HepG2 (cell line): ENCODE measurements around the gene CPLX3. TPM values are rescaled to one million over a fixed set of nuclear protein-coding genes. Genes with fewer than 3 reads are reported as not detected.

Experiments used
- ATAC-seq: fragments of 200-7000 bp; cut with Tn5 transposase; 3 replicates; pipeline ENCODE4 v1.9.1; 2020; ENCODE audit warnings: mild to moderate bottlenecking, moderate library complexity
- BruUV-seq: library from RNA; stranded (reverse); fragments of 400-500 nt; replicated peaks from 2 replicates; lab custom pipeline; 2021; lab: Mats Ljungman, UMichigan
- CTCF ChIA-PET: fragments of 300-600 bp; formaldehyde crosslinking; extraction: SDS; loops from one replicate; lab custom pipeline; 2021; ENCODE audit warnings: low total read pairs, inconsistent platforms, low intra/inter-chr PET ratio; lab: Yijun Ruan, JAX
- POLR2A ChIA-PET: fragments of 350-600 bp; sonication (Branson Sonifier 250); formaldehyde crosslinking; loops from one replicate; lab custom pipeline; 2020; ENCODE audit warnings: antibody characterized with exemption, inconsistent platforms; lab: Yijun Ruan, JAX
- DNase-seq: peaks from one replicate; pipeline ENCODE4 v3.0.0-alpha.2; 2015; ENCODE audit warnings: low spot score
- FAIRE-seq: peaks from 3 replicates; lab custom pipeline; 2011; peaks lifted over from hg19 to GRCh38; lab: Jason Lieb, UNC
- H2AFZ ChIP-seq: one replicate; pipeline ENCODE4 v1.6.1; 2011; ENCODE audit warnings: low read length, inconsistent platforms
- H3K27ac ChIP-seq: fragments of 300-600 bp; 3 replicates; pipeline ENCODE4 v1.8.0; 2011; ENCODE audit warnings: mixed run types, mild to moderate bottlenecking, mixed read lengths, low read length, inconsistent platforms; ENCODE audit not compliant: insufficient read depth; ENCODE audit errors: extremely low read length
- H3K27me3 ChIP-seq, 2 experiments: fragments of 200-600 bp in 1 of 2; 2 replicates in 1 of 2; 3 replicates in 1 of 2; pipeline versions ENCODE4 v1.6.0 to v1.8.0; 2011; ENCODE audit warnings: low read length in 2 of 2, mild to moderate bottlenecking in 2 of 2, moderate library complexity in 2 of 2, inconsistent platforms in 1 of 2; ENCODE audit not compliant: insufficient read depth in 2 of 2, control insufficient read depth in 1 of 2
- H3K36me3 ChIP-seq, 2 experiments: fragments of 200-600 bp in 1 of 2; replicated peaks in 1 of 2; 2 replicates in 1 of 2; 3 replicates in 1 of 2; pipeline versions ENCODE4 v1.5.1 to v1.8.0; 2011; ENCODE audit warnings: low read length in 2 of 2, inconsistent platforms in 1 of 2; ENCODE audit not compliant: insufficient read depth in 2 of 2, control insufficient read depth in 1 of 2
- H3K4me1 ChIP-seq: 2 replicates; pipeline ENCODE4 v1.5.1; 2012; ENCODE audit warnings: low read length, inconsistent platforms; ENCODE audit not compliant: insufficient read depth
- H3K4me2 ChIP-seq: 2 replicates; pipeline ENCODE4 v1.6.0; 2011; ENCODE audit warnings: low read depth, low read length, inconsistent platforms
- H3K4me3 ChIP-seq, 3 experiments: fragments of 200-600 bp in 1 of 3; sonication (generic), shearing (Covaris generic) in 1 of 3; replicated peaks in 1 of 3; 2 replicates each; pipeline ENCODE4 v1.5.1; 2011 to 2016; ENCODE audit warnings: low read length in 3 of 3, inconsistent platforms in 2 of 3, low read depth in 2 of 3, mild to moderate bottlenecking in 2 of 3, control low read depth in 1 of 3, mixed read lengths in 1 of 3; ENCODE audit not compliant: insufficient read depth in 1 of 3
- H3K79me2 ChIP-seq: one replicate; pipeline ENCODE4 v1.6.1; 2011; ENCODE audit warnings: low read length, inconsistent platforms; ENCODE audit not compliant: insufficient read depth
- H3K9ac ChIP-seq: 2 replicates; pipeline ENCODE4 v1.6.0; 2011; ENCODE audit warnings: mild to moderate bottlenecking, low read depth, low read length, inconsistent platforms; ENCODE audit not compliant: insufficient read depth
- H3K9me3 ChIP-seq: 2 replicates; pipeline ENCODE4 v1.5.1; 2012; ENCODE audit warnings: mild to moderate bottlenecking, low read length
- H4K20me1 ChIP-seq: 2 replicates; pipeline ENCODE4 v1.6.0; 2011; ENCODE audit warnings: inconsistent platforms, mild to moderate bottlenecking, low read length, moderate library complexity; ENCODE audit not compliant: insufficient read depth
- FIP1L1 ChIP-seq: fragments of 200-400 bp; formaldehyde crosslinking; IDR thresholded peaks from 2 replicates; pipeline ENCODE4 v1.6.1; 2018; ENCODE audit warnings: low read depth, mild to moderate bottlenecking, low read length, moderate library complexity, borderline replicate concordance; ENCODE audit not compliant: insufficient read depth
- LBX2 ChIP-seq: sonication (generic); formaldehyde crosslinking; IDR thresholded peaks from 2 replicates; pipeline ENCODE4 v1.5.0; 2020; ENCODE audit warnings: missing genetic modification reagents, mild to moderate bottlenecking, borderline replicate concordance
- SALL2 ChIP-seq: sonication (generic); formaldehyde crosslinking; IDR thresholded peaks from 2 replicates; pipeline ENCODE4 v1.8.1; 2023; ENCODE audit warnings: mild to moderate bottlenecking, missing genetic modification reagents, inconsistent platforms
- TIGD3 ChIP-seq: sonication (generic); formaldehyde crosslinking; IDR thresholded peaks from 2 replicates; pipeline ENCODE4 v1.5.1; 2020; ENCODE audit warnings: mild to moderate bottlenecking, missing genetic modification reagents, borderline replicate concordance
- UBTF ChIP-seq: sonication (generic); formaldehyde crosslinking; IDR thresholded peaks from 2 replicates; pipeline ENCODE4 v1.4.0; 2020; ENCODE audit warnings: mild to moderate bottlenecking, missing genetic modification reagents
- ZNF496 ChIP-seq: sonication (generic); formaldehyde crosslinking; IDR thresholded peaks from 2 replicates; pipeline ENCODE4 v1.8.1; 2023; ENCODE audit warnings: mild to moderate bottlenecking, moderate library complexity, missing genetic modification reagents; ENCODE audit not compliant: insufficient replicate concordance
- ZNF670 ChIP-seq: sonication (generic); formaldehyde crosslinking; IDR thresholded peaks from 2 replicates; pipeline ENCODE4 v1.8.0; 2022; ENCODE audit warnings: mild to moderate bottlenecking, missing genetic modification reagents, borderline replicate concordance
- WGBS: methylation state at CpG from one replicate; pipeline ENCODE4 v1.1.6; 2017; ENCODE audit warnings: low lambda C conversion rate; 5-methylcytosine and 5-hydroxymethylcytosine counted together
- in situ Hi-C: cut with HindIII; loops from 2 replicates; pipeline ENCODE4 v1.10.0; 2017; ENCODE audit warnings: low pct_unique_long_range_greater_than_20kb; ENCODE audit not compliant: extremely low pct_ligation_motif_present
- intact Hi-C: fragments of 100-400 bp; cut with micrococcal nuclease; formaldehyde crosslinking; loops from one replicate; pipeline ENCODE4 v1.10.0; 2022; ENCODE audit not compliant: unreplicated experiment
- polyA plus RNA-seq, 8 experiments: library from polyadenylated mRNA; depleted of rRNA in 3 of 8; stranded (reverse) in 7 of 8; unstranded in 1 of 8; fragments of >200 nt; fragmentation: Illumina TruSeq in 4 of 8; extraction: Trizol in 4 of 8; gene quantifications; 2 replicates each; pipeline versions ENCODE4 v1.2.1 to v1.2.3, GENCODE V29; 2011 to 2016; ENCODE audit warnings: low read depth in 4 of 8, missing spikeins in 1 of 8, mixed read lengths in 1 of 8; ENCODE audit not compliant: insufficient read depth in 1 of 8
- total RNA-seq, 5 experiments: library from RNA; depleted of rRNA; stranded (reverse); fragments of >200 nt; fragmentation: Illumina TruSeq; extraction: Trizol; gene quantifications; 2 replicates each; pipeline ENCODE4 v1.2.3, GENCODE V29; 2016; ENCODE audit warnings: low read depth in 1 of 5
- TF ChIP-seq, protein P1 (sequence below): sonication (generic); formaldehyde crosslinking; IDR thresholded peaks from 2 replicates; pipeline ENCODE4 v1.4.0; 2020; ENCODE audit warnings: missing genetic modification reagents
- TF ChIP-seq, protein P2 (sequence below): sonication (generic); formaldehyde crosslinking; IDR thresholded peaks from 2 replicates; pipeline ENCODE4 v1.8.1; 2023; ENCODE audit warnings: missing genetic modification reagents, mild to moderate bottlenecking, borderline replicate concordance
- TF ChIP-seq, protein P3 (sequence below): sonication (generic); formaldehyde crosslinking; IDR thresholded peaks from 2 replicates; pipeline ENCODE4 v1.4.0; 2020; ENCODE audit warnings: missing genetic modification reagents

CPLX3 gene
- total and polyA plus RNA-seq, 2 of the 13 experiments (the other 11 are each of a cell fraction or from before 2014, with no cell fraction given): not detected

- TF ChIP-seq, protein P1, sequence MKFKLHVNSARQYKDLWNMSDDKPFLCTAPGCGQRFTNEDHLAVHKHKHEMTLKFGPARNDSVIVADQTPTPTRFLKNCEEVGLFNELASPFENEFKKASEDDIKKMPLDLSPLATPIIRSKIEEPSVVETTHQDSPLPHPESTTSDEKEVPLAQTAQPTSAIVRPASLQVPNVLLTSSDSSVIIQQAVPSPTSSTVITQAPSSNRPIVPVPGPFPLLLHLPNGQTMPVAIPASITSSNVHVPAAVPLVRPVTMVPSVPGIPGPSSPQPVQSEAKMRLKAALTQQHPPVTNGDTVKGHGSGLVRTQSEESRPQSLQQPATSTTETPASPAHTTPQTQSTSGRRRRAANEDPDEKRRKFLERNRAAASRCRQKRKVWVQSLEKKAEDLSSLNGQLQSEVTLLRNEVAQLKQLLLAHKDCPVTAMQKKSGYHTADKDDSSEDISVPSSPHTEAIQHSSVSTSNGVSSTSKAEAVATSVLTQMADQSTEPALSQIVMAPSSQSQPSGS (CRISPR knock-in tag): no peak
- TF ChIP-seq ZNF496 (CRISPR knock-in tag) (no peak), FIP1L1 (no peak), TIGD3 (CRISPR knock-in tag) (no peak)
- TF ChIP-seq, protein P2, sequence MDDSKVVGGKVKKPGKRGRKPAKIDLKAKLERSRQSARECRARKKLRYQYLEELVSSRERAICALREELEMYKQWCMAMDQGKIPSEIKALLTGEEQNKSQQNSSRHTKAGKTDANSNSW (CRISPR knock-in tag): no peak
These were observed 17.5 kb downstream of the CPLX3 start (continued) for GRCh38 chr15:74843891-74844299.

GRCh38 chr15:74844319-74845207 lies 18.1 kb downstream of the CPLX3 start:
- Histone ChIP-seq H3K4me2 (no peak overlapping the region), H3K36me3 (peaks cover 10 to 33% of the 10 kb centered on the region in 2 experiments; a peak in 4 of 5 replicates), H3K9ac (no peak overlapping the region), H3K9me3 (no peaks in the 10 kb centered on the region), H2AFZ (no peak overlapping the region), H3K27me3 (no peaks in the 10 kb centered on the region), H3K79me2 (no peaks in the 10 kb centered on the region), H3K27ac (no peak overlapping the region), H3K4me3 (no peak overlapping the region), H4K20me1 (no peaks in the 10 kb centered on the region), H3K4me1 (peaks cover 22% of the 10 kb centered on the region)
- POLR2A ChIA-PET: interaction anchor here (1.2 to 1.3 kb wide), 2 partner anchors 45 to 51 kb away, joined by 3 read pairs; partner anchors contain the start of gene MPI
- BruUV-seq: TSS peak; percentile 19
- intact Hi-C loops (no loop called here), in situ Hi-C loops (no loop called here)
- CTCF ChIA-PET: no interaction called here
- no peak for DNase-seq
- no peak for ATAC-seq
- no peak for FAIRE-seq
- WGBS: 94% methylated on average over 8 of the region's 12 CpGs
- no peak for TF ChIP-seq ZNF670 (CRISPR knock-in tag)
- TF ChIP-seq SALL2 (CRISPR knock-in tag): no peak
- no peak for TF ChIP-seq LBX2 (CRISPR knock-in tag)
- TF ChIP-seq UBTF: no peak
- TF ChIP-seq, protein P3, sequence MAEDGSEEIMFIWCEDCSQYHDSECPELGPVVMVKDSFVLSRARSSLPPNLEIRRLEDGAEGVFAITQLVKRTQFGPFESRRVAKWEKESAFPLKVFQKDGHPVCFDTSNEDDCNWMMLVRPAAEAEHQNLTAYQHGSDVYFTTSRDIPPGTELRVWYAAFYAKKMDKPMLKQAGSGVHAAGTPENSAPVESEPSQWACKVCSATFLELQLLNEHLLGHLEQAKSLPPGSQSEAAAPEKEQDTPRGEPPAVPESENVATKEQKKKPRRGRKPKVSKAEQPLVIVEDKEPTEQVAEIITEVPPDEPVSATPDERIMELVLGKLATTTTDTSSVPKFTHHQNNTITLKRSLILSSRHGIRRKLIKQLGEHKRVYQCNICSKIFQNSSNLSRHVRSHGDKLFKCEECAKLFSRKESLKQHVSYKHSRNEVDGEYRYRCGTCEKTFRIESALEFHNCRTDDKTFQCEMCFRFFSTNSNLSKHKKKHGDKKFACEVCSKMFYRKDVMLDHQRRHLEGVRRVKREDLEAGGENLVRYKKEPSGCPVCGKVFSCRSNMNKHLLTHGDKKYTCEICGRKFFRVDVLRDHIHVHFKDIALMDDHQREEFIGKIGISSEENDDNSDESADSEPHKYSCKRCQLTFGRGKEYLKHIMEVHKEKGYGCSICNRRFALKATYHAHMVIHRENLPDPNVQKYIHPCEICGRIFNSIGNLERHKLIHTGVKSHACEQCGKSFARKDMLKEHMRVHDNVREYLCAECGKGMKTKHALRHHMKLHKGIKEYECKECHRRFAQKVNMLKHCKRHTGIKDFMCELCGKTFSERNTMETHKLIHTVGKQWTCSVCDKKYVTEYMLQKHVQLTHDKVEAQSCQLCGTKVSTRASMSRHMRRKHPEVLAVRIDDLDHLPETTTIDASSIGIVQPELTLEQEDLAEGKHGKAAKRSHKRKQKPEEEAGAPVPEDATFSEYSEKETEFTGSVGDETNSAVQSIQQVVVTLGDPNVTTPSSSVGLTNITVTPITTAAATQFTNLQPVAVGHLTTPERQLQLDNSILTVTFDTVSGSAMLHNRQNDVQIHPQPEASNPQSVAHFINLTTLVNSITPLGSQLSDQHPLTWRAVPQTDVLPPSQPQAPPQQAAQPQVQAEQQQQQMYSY: no peak
